GM04504 (cell line): ENCODE data around the gene LCN10.

Source experiments
- DNase-seq: peaks from one replicate; pipeline ENCODE4 v3.0.0-alpha.2; 2012; ENCODE audit warnings: low read depth

LCN10 gene

GRCh38 chr9:136754626-136755301 lies 12.0 kb upstream of the LCN10 start:
- no peak for DNase-seq

- DNase-seq = no peak
Measured at GRCh38 chr9:136754059-136754572, 11.4 kb upstream of the LCN10 start.

DNA sequence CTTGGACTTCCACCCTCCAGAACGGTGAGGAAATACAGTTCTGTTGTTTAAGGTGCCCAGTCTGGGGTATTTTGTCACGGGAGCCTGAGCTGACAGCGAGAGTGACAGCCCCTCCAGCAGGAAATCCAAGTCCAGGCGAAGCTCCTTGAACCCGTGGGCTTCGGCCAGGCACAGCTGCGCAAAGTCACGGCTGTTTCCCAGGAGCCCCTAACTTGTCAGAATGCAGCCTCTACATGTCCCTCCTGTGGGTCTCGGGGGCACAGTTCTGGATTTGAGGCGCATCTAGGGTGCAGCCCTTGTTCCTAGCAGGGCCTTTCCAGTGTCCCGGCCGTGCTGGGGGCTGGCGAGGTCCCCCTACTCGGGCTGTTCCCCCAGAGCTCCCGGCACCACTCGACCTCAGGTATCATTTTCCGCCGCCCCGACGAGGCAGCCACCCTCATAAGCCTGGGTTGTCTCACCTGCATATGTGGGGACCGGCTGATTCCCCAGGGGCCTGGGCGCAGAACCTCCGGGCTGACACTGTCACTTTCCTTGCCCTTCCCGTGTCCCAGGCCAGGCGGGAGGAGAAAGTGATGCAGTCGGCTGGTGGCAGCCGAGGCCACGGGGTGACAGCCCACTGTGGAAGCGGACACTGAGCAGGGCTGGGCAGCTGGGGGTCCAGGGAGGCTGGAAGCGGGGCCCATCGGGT lies 10.8 kb upstream of the LCN10 start:
- no peak for DNase-seq

DNA sequence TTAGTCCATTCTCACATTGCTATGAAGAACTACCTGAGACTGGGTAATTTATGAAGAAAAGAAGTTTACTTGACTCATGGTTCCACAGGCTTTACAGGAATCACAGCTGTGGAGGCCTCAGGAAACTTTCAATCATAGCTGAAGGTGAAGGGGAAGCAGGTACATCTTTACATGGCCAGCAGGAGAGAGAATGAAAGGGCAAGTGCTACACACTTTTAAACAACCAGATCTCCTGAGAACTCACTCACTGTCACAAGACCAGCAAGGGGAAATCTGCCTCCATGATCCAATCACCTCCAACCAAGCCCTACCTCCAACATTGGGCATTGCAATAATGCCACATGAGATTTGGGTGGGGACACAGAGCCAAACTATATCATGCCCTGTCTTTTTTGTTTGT lies 9.1 kb upstream of the LCN10 start:
- DNase-seq = no peak

DNA sequence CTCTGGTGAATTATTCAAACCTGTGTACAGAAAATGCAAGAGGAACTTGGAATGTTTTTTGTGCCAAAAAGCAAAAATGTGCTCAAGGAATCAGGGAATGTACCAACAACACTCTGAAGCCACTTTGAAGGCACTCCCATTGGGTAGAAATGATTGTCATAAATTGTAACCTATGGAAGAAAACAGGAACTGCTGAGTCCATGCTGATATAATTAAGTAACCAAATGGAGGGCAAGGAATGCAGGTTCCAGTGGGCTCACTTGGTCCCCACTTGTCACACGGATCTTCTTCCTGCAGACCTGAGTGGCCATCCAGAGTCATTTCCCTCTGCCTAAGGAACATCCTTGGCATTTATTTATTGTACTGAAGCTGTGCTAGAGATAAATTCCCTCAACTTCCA lies 8.5 kb upstream of the LCN10 start:
- DNase-seq = no peak

DNA sequence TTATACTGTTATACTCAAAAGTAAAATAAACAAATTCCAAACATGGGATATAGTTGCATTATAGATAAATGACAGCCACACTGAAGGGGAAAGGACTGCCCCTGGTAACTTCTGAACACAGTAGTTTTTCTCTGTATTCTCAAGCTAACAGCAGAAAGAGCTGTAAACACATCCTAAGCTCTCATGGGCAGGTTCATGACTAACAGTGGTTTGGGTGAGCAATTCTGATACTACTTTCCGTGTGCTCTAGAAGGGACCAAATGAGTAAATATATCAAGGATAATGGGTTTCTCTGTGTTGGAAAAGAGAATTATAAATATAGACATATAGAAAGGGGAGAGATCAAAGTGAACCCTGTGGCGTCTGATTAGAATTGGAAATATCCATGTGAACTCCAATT lies 7.8 kb upstream of the LCN10 start:
- no peak for DNase-seq

DNA sequence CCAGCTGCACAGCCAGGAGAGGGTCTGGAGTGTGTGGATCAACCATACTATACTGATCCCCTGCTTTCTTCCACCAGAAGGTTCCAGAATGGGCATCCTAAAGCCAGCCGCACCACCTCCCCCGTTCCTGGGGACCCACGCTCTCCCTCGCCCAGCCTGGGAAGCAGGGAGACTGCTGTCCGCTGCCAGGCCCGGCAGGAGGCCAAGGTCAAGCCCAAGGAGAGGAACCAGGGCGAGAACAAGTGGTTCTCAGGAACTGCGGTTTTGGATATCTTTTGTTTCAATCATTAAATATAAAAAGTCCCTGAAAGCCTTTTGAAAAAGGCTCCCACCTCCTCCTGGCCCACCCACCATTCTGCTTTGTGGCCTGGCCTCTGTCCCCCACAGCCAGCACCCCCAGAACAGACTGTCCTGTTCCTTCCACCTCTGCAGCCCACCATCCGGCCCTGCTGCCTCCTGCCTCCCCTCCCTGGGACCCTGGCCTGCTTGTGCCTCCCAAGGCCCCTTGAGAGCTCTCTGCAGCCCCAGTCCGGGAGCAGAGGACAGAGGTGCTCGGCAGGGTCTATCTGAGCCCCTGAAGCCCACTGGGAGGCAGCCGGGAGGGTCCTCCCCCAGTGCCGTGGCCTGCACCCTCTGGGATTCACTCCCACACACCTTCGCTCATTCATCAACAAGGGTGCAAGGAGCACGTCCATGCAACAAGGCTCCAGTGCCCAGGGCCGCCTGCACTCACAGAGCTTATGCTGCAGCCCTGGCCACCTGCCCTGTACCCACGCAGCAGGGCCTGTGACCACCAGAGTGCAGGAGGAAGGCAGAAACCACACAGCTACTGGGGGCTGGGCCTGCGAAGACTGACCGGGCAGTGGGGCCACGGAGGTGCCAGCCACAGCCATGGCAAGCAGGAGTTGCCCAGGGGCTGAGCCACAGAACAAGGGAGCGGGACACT lies 6.2 kb upstream of the LCN10 start:
- no peak for DNase-seq

- no peak for DNase-seq
Measured at GRCh38 chr9:136748201-136748600, 5.5 kb upstream of the LCN10 start, which contains the start of gene LCN6. Gene LCN6, minus strand, starts transcription at chr9:136748525. Its CDS starts 42 bp downstream, at chr9:136748483.

GRCh38 chr9:136747161-136748060 lies 4.7 kb upstream of the LCN10 start:
- DNase-seq = no peak

- no peak for DNase-seq
Measured at GRCh38 chr9:136746621-136747020, 3.9 kb upstream of the LCN10 start.

- DNase-seq = no peak
Measured at GRCh38 chr9:136746155-136746490, 3.4 kb upstream of the LCN10 start.

- DNase-seq = no peak
Measured at GRCh38 chr9:136745389-136746154, 2.8 kb upstream of the LCN10 start.

- DNase-seq = no peak
Measured at GRCh38 chr9:136744773-136745172, 2.0 kb upstream of the LCN10 start.

DNA sequence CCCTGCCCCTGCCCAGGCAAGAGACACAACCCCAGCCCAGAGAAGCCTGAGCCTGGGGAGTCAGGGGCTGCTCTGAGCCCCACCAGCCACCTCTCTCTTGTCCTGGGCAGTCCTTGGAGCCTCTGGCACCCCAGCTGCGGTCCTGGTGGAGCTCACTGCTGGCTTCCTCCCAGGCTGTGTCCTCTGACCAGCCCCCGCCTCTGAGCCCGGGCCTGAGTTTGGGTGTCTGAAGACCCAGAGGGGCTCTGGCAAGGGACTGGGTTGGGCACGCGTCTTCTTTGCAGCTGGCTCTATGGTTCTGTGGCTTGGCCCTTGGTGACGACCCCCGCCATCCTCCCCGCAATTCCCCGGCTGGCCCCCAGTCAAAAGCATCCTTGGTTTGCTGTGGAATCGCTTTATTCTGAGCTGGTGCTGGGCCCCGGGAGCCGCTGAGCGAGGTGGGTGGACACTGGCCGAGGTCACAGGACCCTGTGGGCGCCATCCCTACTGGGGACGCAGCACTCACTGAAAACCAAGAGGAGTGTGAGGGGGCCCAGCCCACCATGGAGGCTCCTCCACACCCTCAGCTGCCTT lies 985 bp upstream of the LCN10 start:
- no peak for DNase-seq

- DNase-seq = no peak
Measured at GRCh38 chr9:136741883-136742571, 713 bp downstream of the LCN10 start.

GRCh38 chr9:136740971-136741882 lies 1.5 kb downstream of the LCN10 start:
- DNase-seq = no peak

DNA sequence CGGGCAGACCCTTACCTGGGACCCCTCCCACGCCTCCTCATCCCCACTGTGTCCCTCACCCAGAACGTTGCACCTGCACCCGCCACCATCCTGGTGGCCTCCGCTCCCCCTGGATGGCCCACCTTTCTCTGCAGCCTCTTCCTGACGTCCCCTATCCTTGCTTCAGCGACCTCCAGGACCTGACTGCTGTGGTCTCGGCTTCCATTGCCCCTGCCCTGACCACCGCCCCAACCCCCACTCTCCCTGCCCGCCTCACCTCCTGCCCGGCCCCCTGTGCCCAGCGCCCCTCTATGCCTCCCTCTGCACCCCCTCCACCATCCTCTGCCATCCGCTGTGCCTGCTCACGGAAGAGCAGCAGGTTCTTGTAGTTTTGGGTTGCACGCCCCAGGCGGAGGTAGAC lies 2.2 kb downstream of the LCN10 start:
- no peak for DNase-seq

- no peak for DNase-seq
Measured at GRCh38 chr9:136740069-136740468, 2.7 kb downstream of the LCN10 start.

- no peak for DNase-seq
Measured at GRCh38 chr9:136739509-136739908, 3.2 kb downstream of the LCN10 start.
